Forelimb muscle (tissue), 1 donor: ENCODE measurements around the gene SRBD1. TPM values are rescaled to one million over a fixed set of nuclear protein-coding genes. Genes with fewer than 3 reads are reported as not detected.
"Not testable (repeated sequence)": the region's sequence is repeated elsewhere in the genome, so short reads cannot be mapped to it uniquely, and the experiment has no call there.

Experiments used
- DNase-seq: peaks from one replicate; pipeline ENCODE4 v3.0.0-alpha.2; 2013; ENCODE audit warnings: low read depth
- polyA plus RNA-seq: library from polyadenylated mRNA; unstranded; fragments of 120-200 nt; gene quantifications from one replicate; pipeline ENCODE4 v1.2.1, GENCODE V29; 2013; ENCODE audit not compliant: insufficient read length

The SRBD1 gene
- polyA plus RNA-seq, 1 donor, result 9.2 TPM

GRCh38 chr2:45468279-45468678 lies 142.8 kb downstream of the SRBD1 start:
- DNase-seq, result no peak

GRCh38 chr2:45466053-45466452 lies 145.0 kb downstream of the SRBD1 start:
- no peak for DNase-seq

- no peak for DNase-seq
These were observed 150.2 kb downstream of the SRBD1 start for GRCh38 chr2:45460825-45461224.

GRCh38 chr2:45459860-45460259 lies 151.2 kb downstream of the SRBD1 start:
- DNase-seq, result no peak

GRCh38 chr2:45458909-45459563 lies 152.0 kb downstream of the SRBD1 start:
- DNase-seq, result no peak

GRCh38 chr2:45457211-45457945 lies 153.7 kb downstream of the SRBD1 start:
- DNase-seq, result no peak

- DNase-seq, result peak; percentile 81
These were observed 158.2 kb downstream of the SRBD1 start for GRCh38 chr2:45452866-45453265.

GRCh38 chr2:45450634-45451033 lies 160.4 kb downstream of the SRBD1 start:
- DNase-seq, result no peak

GRCh38 chr2:45448217-45448616 lies 162.8 kb downstream of the SRBD1 start:
- DNase-seq, result no peak

GRCh38 chr2:45446016-45446415 lies 165.1 kb downstream of the SRBD1 start:
- DNase-seq, result no peak

- DNase-seq, result no peak
These were observed 166.0 kb downstream of the SRBD1 start for GRCh38 chr2:45445037-45445436.

- no peak for DNase-seq
These were observed 168.1 kb downstream of the SRBD1 start for GRCh38 chr2:45443012-45443411.

GRCh38 chr2:45442026-45442425 lies 169.0 kb downstream of the SRBD1 start:
- DNase-seq, result no peak

GRCh38 chr2:45441571-45441970 lies 169.5 kb downstream of the SRBD1 start:
- no peak for DNase-seq

GRCh38 chr2:45439788-45440773 lies 171.0 kb downstream of the SRBD1 start:
- no peak for DNase-seq

- DNase-seq, result no peak
These were observed 172.0 kb downstream of the SRBD1 start for GRCh38 chr2:45438872-45439665.

- DNase-seq, result no peak
These were observed 174.6 kb downstream of the SRBD1 start for GRCh38 chr2:45436456-45436855.

GRCh38 chr2:45435316-45435715 lies 175.8 kb downstream of the SRBD1 start:
- DNase-seq, result no peak

GRCh38 chr2:45433363-45433762 lies 177.7 kb downstream of the SRBD1 start:
- DNase-seq, result no peak

- DNase-seq, result no peak
These were observed 178.7 kb downstream of the SRBD1 start for GRCh38 chr2:45432406-45432805.

GRCh38 chr2:45426025-45426424 lies 185.0 kb downstream of the SRBD1 start:
- not testable (repeated sequence) for DNase-seq
